ENCODE results near the gene FTO.

DNA sequence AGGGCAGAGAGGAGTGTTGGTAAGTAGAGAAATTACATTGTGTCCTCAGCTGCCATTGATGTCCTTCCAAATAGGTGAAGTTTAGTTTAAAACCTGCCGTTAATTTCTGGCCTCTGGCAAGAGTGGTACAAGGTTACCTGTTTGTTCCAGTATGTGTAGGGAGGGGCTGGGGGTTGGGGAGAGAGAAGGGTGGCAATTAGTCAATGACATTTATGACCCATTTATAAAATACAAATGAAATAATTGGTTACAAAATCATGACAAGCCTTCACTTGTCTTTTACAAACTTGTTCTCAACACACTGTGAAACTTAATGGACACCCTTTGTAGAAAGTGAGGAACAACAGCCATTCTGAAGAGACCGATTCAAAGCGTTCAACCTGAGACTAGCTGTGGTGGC is 281.0 kb downstream of the FTO start:
- TF ChIP-seq, protein P1, sequence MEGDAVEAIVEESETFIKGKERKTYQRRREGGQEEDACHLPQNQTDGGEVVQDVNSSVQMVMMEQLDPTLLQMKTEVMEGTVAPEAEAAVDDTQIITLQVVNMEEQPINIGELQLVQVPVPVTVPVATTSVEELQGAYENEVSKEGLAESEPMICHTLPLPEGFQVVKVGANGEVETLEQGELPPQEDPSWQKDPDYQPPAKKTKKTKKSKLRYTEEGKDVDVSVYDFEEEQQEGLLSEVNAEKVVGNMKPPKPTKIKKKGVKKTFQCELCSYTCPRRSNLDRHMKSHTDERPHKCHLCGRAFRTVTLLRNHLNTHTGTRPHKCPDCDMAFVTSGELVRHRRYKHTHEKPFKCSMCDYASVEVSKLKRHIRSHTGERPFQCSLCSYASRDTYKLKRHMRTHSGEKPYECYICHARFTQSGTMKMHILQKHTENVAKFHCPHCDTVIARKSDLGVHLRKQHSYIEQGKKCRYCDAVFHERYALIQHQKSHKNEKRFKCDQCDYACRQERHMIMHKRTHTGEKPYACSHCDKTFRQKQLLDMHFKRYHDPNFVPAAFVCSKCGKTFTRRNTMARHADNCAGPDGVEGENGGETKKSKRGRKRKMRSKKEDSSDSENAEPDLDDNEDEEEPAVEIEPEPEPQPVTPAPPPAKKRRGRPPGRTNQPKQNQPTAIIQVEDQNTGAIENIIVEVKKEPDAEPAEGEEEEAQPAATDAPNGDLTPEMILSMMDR (CRISPR knock-in tag; IDR thresholded peaks at IDR 0.05): no peak
- TF ChIP-seq ELK4 (CRISPR knock-in tag; IDR thresholded peaks at IDR 0.05; ENCODE audit: borderline replicate concordance): no peak
- TF ChIP-seq, protein P2, sequence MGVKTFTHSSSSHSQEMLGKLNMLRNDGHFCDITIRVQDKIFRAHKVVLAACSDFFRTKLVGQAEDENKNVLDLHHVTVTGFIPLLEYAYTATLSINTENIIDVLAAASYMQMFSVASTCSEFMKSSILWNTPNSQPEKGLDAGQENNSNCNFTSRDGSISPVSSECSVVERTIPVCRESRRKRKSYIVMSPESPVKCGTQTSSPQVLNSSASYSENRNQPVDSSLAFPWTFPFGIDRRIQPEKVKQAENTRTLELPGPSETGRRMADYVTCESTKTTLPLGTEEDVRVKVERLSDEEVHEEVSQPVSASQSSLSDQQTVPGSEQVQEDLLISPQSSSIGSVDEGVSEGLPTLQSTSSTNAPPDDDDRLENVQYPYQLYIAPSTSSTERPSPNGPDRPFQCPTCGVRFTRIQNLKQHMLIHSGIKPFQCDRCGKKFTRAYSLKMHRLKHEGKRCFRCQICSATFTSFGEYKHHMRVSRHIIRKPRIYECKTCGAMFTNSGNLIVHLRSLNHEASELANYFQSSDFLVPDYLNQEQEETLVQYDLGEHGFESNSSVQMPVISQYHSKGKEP (CRISPR knock-in tag; IDR thresholded peaks at IDR 0.05): no peak
- no peak for TF ChIP-seq ZNF549 (CRISPR knock-in tag; IDR thresholded peaks at IDR 0.05)
- TF ChIP-seq POLR2AphosphoS5 (IDR thresholded peaks at IDR 0.05; ENCODE audit: low read depth, low read length): no peak
- TF ChIP-seq FIP1L1 (IDR thresholded peaks at IDR 0.05; ENCODE audit: borderline replicate concordance, insufficient read depth, low read depth, low read length): no peak
- no peak for TF ChIP-seq ZNF326 (CRISPR knock-in tag; IDR thresholded peaks at IDR 0.05; ENCODE audit: borderline replicate concordance)
- no peak for TF ChIP-seq STAT6 (CRISPR knock-in tag; IDR thresholded peaks at IDR 0.05; ENCODE audit: borderline replicate concordance)
- no peak for TF ChIP-seq ZHX2 (IDR thresholded peaks at IDR 0.05; ENCODE audit: low read depth)
- no peak for TF ChIP-seq ZHX2 (CRISPR knock-in tag; IDR thresholded peaks at IDR 0.05; ENCODE audit: borderline replicate concordance)
- TF ChIP-seq, protein P3, sequence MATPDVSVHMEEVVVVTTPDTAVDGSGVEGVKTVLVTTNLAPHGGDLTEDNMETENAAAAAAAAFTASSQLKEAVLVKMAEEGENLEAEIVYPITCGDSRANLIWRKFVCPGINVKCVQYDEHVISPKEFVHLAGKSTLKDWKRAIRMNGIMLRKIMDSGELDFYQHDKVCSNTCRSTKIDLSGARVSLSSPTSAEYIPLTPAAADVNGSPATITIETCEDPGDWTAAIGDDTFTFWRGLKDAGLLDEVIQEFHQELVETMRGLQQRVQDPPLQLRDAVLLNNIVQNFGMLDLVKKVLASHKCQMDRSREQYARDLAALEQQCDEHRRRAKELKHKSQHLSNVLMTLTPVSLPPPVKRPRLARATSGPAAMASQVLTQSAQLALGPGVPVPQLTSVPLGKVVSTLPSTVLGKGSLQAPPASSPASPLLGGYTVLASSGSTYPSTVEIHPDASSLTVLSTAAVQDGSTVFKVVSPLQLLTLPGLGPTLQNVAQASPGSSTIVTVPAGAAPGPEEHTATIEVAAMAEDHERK (CRISPR knock-in tag; IDR thresholded peaks at IDR 0.05; ENCODE audit: low read depth): no peak
